GM13977 (cell line): ENCODE data around the gene DNAJC9.

Experiments used
- DNase-seq: peaks from one replicate; pipeline ENCODE4 v3.0.0; 2012; ENCODE audit warnings: low spot score
- CTCF ChIP-seq: IDR thresholded peaks from 2 replicates; pipeline ENCODE4 v1.5.1; 2012; ENCODE audit warnings: mild to moderate bottlenecking, control low read depth; ENCODE audit not compliant: insufficient read depth; ENCODE audit errors: extremely low read depth, missing control alignments
- in situ Hi-C: fragments of 300-500 bp; cut with MboI; formaldehyde crosslinking; loops from one replicate; pipeline ENCODE4 v1.12.0; 2022; ENCODE audit warnings: low sequenced_read_pairs, low pct_unique_long_range_greater_than_20kb, mixed read lengths, inconsistent platforms; ENCODE audit not compliant: unreplicated experiment

Gene DNAJC9

DNA sequence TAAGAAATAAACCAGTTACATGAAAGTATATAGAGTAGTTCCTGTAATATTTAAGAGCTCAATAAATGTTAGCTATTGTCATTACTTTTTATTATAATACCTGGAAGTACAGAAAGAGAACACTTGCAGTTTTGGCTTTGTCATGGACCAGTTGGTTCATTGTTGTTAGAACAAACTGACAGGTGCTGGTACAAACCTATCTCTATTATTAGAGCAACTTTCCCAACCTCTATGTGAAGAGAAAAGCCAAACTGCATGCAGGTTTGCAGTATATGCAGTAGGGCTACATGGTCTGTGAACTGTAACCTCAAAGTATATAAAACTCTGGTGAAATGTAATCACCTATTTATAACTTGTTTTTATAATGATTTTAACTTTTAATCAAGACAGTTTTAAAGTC is 20.4 kb downstream of the DNAJC9 start:
- no peak for TF ChIP-seq CTCF
- in situ Hi-C loops, result no loop called here
- DNase-seq, result no peak

GRCh38 chr10:73225518-73225917 is 21.5 kb downstream of the DNAJC9 start:
- DNase-seq, result no peak
- in situ Hi-C loops, result no loop called here
- TF ChIP-seq CTCF, result no peak

- TF ChIP-seq CTCF, result no peak
- DNase-seq, result no peak
- in situ Hi-C loops, result no loop called here
Observed at GRCh38 chr10:73220989-73221388, 26.1 kb downstream of the DNAJC9 start.

DNA sequence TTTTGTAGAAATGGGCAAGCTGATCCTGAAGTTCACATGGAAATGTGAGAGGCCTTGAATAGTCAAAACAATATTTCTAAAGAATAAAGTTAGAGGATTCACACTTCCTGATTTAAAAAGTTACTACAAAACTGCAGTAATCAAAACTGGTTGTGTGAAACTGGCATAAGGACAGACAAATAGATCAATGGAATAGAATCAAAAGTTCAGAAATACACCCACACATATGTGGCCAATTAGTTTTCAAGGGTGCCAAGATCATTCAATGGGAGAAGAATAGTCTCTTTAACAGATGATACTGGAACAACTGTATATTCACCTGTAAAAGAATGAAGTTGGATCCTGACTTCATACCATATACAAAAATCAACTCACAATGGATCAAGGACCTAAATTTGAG is 27.7 kb downstream of the DNAJC9 start:
- no peak for TF ChIP-seq CTCF
- in situ Hi-C loops, result no loop called here
- no peak for DNase-seq

DNA sequence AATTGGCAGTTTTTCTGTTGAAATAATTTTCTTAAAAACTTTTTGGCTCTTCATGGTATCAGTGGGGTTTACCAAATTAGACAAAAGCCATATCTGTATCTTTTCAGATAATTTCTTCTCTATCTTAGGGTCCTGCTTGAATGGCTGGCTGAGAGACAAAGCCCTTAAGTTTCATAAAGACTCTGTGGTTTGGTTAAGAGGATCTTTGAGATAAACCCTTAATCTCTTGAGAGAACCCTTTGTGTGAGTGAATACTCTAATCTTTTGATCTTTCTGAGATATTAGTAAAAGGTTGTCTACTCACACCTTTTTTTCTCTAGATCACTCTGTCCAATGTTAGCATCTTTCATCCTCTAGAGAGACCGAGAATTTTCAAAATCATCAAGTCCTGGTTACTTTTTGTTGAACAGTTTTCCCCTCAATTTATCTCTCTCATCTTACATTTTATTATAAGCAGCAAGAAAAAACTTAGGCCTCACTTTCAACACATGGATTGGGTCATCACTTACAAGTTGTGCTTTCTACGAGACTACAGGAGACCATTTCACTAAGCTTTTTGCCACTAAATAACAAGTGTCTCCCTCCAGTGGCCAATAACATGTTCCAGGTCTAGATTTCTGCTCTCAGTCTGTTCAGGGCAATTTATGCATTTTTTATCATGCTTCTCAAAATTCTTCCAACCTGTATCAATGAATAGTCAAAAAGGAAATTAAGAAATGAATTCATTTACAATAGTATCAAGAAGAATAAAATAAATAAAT is 28.4 kb downstream of the DNAJC9 start:
- in situ Hi-C loops, result no loop called here
- TF ChIP-seq CTCF, result peak; percentile 43
- no peak for DNase-seq

DNA sequence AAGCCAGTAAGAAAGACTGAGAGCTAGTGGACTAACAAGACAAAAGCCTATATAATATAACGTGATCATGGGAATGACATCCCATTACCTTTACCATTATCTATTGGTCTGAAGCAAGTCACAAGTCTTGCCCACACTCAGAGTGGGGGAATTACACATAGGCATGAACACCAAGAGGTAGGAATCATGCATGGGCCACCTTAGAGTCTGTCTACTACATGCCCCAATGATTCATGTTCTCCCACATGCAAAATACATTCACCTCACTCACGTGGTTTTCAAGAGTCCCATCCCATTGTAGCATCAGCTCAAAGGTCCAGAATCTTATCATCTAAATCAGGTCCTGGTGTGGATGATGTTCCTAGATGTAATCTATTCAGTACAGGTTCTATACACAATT is 29.4 kb downstream of the DNAJC9 start:
- in situ Hi-C loops, result no loop called here
- no peak for DNase-seq
- TF ChIP-seq CTCF, result no peak
